ENCODE results near the gene RNF223.

The RNF223 gene

GRCh38 chr1:1050577-1051052 lies 23.5 kb downstream of the RNF223 start:
- no peak overlapping the region for H3K4me3 ChIP-seq (ENCODE audit: low read depth in 1 of 2, low read length in 2 of 2)
- H3K9ac ChIP-seq (ENCODE audit: low read length): no peak overlapping the region
- no peaks in the 10 kb centered on the region for H3K9me3 ChIP-seq (ENCODE audit: low read length)
- H3K27me3 ChIP-seq (ENCODE audit: control insufficient read depth in 1 of 2, insufficient read depth in 2 of 2, low read length in 2 of 2): no peaks in the 10 kb centered on the region
- H3K27ac ChIP-seq (ENCODE audit: low read depth, low read length): no peak overlapping the region
- no peaks in the 10 kb centered on the region for H3K4me1 ChIP-seq (ENCODE audit: insufficient read depth, low read length)
- H3K36me3 ChIP-seq (ENCODE audit: insufficient read depth, low read length): no peaks in the 10 kb centered on the region

- no peaks in the 10 kb centered on the region for H3K9me3 ChIP-seq (ENCODE audit: low read length)
- H3K27ac ChIP-seq (ENCODE audit: low read depth, low read length): no peak overlapping the region
- H3K4me3 ChIP-seq (ENCODE audit: low read depth in 1 of 2, low read length in 2 of 2): no peak overlapping the region
- H3K27me3 ChIP-seq (ENCODE audit: control insufficient read depth in 1 of 2, insufficient read depth in 2 of 2, low read length in 2 of 2): no peaks in the 10 kb centered on the region
- H3K9ac ChIP-seq (ENCODE audit: low read length): no peak overlapping the region
- H3K36me3 ChIP-seq (ENCODE audit: insufficient read depth, low read length): no peaks in the 10 kb centered on the region
- H3K4me1 ChIP-seq (ENCODE audit: insufficient read depth, low read length): no peaks in the 10 kb centered on the region
Observed at GRCh38 chr1:1049318-1050165, 24.6 kb downstream of the RNF223 start.

- no peaks in the 10 kb centered on the region for H3K9me3 ChIP-seq (ENCODE audit: low read length)
- H3K9ac ChIP-seq (ENCODE audit: low read length): no peak overlapping the region
- H3K27me3 ChIP-seq (ENCODE audit: control insufficient read depth in 1 of 2, insufficient read depth in 2 of 2, low read length in 2 of 2): no peaks in the 10 kb centered on the region
- H3K36me3 ChIP-seq (ENCODE audit: insufficient read depth, low read length): no peaks in the 10 kb centered on the region
- H3K4me3 ChIP-seq (ENCODE audit: low read depth in 1 of 2, low read length in 2 of 2): no peak overlapping the region
- H3K27ac ChIP-seq (ENCODE audit: low read depth, low read length): no peak overlapping the region
- no peaks in the 10 kb centered on the region for H3K4me1 ChIP-seq (ENCODE audit: insufficient read depth, low read length)
Observed at GRCh38 chr1:1048765-1049164, 25.3 kb downstream of the RNF223 start.

- H3K4me3 ChIP-seq (ENCODE audit: low read depth in 1 of 2, low read length in 2 of 2): no peak overlapping the region
- no peaks in the 10 kb centered on the region for H3K4me1 ChIP-seq (ENCODE audit: insufficient read depth, low read length)
- no peaks in the 10 kb centered on the region for H3K9me3 ChIP-seq (ENCODE audit: low read length)
- H3K27ac ChIP-seq (ENCODE audit: low read depth, low read length): no peak overlapping the region
- H3K36me3 ChIP-seq (ENCODE audit: insufficient read depth, low read length): no peaks in the 10 kb centered on the region
- H3K27me3 ChIP-seq (ENCODE audit: control insufficient read depth in 1 of 2, insufficient read depth in 2 of 2, low read length in 2 of 2): no peaks in the 10 kb centered on the region
- H3K9ac ChIP-seq (ENCODE audit: low read length): no peak overlapping the region
Observed at GRCh38 chr1:1047963-1048362, 26.1 kb downstream of the RNF223 start.

GRCh38 chr1:1047407-1047806 lies 26.7 kb downstream of the RNF223 start:
- H3K9me3 ChIP-seq (ENCODE audit: low read length): no peaks in the 10 kb centered on the region
- H3K36me3 ChIP-seq (ENCODE audit: insufficient read depth, low read length): no peaks in the 10 kb centered on the region
- no peak overlapping the region for H3K4me3 ChIP-seq (ENCODE audit: low read depth in 1 of 2, low read length in 2 of 2)
- no peak overlapping the region for H3K9ac ChIP-seq (ENCODE audit: low read length)
- H3K27ac ChIP-seq (ENCODE audit: low read depth, low read length): no peak overlapping the region
- no peaks in the 10 kb centered on the region for H3K4me1 ChIP-seq (ENCODE audit: insufficient read depth, low read length)
- H3K27me3 ChIP-seq (ENCODE audit: control insufficient read depth in 1 of 2, insufficient read depth in 2 of 2, low read length in 2 of 2): no peaks in the 10 kb centered on the region

GRCh38 chr1:1046767-1047166 lies 27.3 kb downstream of the RNF223 start:
- Histone ChIP-seq H3K27me3 (ENCODE audit: control insufficient read depth in 1 of 2, insufficient read depth in 2 of 2, low read length in 2 of 2) (no peaks in the 10 kb centered on the region), H3K9ac (ENCODE audit: low read length) (no peak overlapping the region), H3K9me3 (ENCODE audit: low read length) (no peaks in the 10 kb centered on the region), H3K27ac (ENCODE audit: low read depth, low read length) (no peak overlapping the region), H3K4me3 (ENCODE audit: low read depth in 1 of 2, low read length in 2 of 2) (no peak overlapping the region), H3K4me1 (ENCODE audit: insufficient read depth, low read length) (no peaks in the 10 kb centered on the region), H3K36me3 (ENCODE audit: insufficient read depth, low read length) (no peaks in the 10 kb centered on the region)

GRCh38 chr1:1046243-1046642 lies 27.9 kb downstream of the RNF223 start:
- no peaks in the 10 kb centered on the region for H3K9me3 ChIP-seq (ENCODE audit: low read length)
- no peaks in the 10 kb centered on the region for H3K36me3 ChIP-seq (ENCODE audit: insufficient read depth, low read length)
- no peaks in the 10 kb centered on the region for H3K27me3 ChIP-seq (ENCODE audit: control insufficient read depth in 1 of 2, insufficient read depth in 2 of 2, low read length in 2 of 2)
- H3K27ac ChIP-seq (ENCODE audit: low read depth, low read length): no peak overlapping the region
- no peak overlapping the region for H3K9ac ChIP-seq (ENCODE audit: low read length)
- no peak overlapping the region for H3K4me3 ChIP-seq (ENCODE audit: low read depth in 1 of 2, low read length in 2 of 2)
- no peaks in the 10 kb centered on the region for H3K4me1 ChIP-seq (ENCODE audit: insufficient read depth, low read length)

- Histone ChIP-seq H3K27ac (ENCODE audit: low read depth, low read length) (no peak overlapping the region), H3K36me3 (ENCODE audit: insufficient read depth, low read length) (no peaks in the 10 kb centered on the region), H3K4me1 (ENCODE audit: insufficient read depth, low read length) (peaks cover under 1% of the 10 kb centered on the region), H3K27me3 (ENCODE audit: control insufficient read depth in 1 of 2, insufficient read depth in 2 of 2, low read length in 2 of 2) (peaks cover 0 to 2% of the 10 kb centered on the region in 2 donors), H3K9me3 (ENCODE audit: low read length) (no peaks in the 10 kb centered on the region), H3K4me3 (ENCODE audit: low read depth in 1 of 2, low read length in 2 of 2) (no peak overlapping the region), H3K9ac (ENCODE audit: low read length) (no peak overlapping the region)
Observed at GRCh38 chr1:1045129-1045528, 29.0 kb downstream of the RNF223 start.

- Histone ChIP-seq H3K4me1 (ENCODE audit: insufficient read depth, low read length) (peaks cover 6% of the 10 kb centered on the region), H3K9me3 (ENCODE audit: low read length) (no peaks in the 10 kb centered on the region), H3K27ac (ENCODE audit: low read depth, low read length) (no peak overlapping the region), H3K36me3 (ENCODE audit: insufficient read depth, low read length) (no peaks in the 10 kb centered on the region), H3K27me3 (ENCODE audit: control insufficient read depth in 1 of 2, insufficient read depth in 2 of 2, low read length in 2 of 2) (peaks cover 0 to 7% of the 10 kb centered on the region in 2 donors), H3K4me3 (ENCODE audit: low read depth in 1 of 2, low read length in 2 of 2) (no peak overlapping the region), H3K9ac (ENCODE audit: low read length) (no peak overlapping the region)
Observed at GRCh38 chr1:1044455-1045078, 29.5 kb downstream of the RNF223 start.

- no peaks in the 10 kb centered on the region for H3K36me3 ChIP-seq (ENCODE audit: insufficient read depth, low read length)
Observed at GRCh38 chr1:1043921-1044320, 30.2 kb downstream of the RNF223 start.

GRCh38 chr1:1043411-1043810 lies 30.7 kb downstream of the RNF223 start:
- H3K36me3 ChIP-seq (ENCODE audit: insufficient read depth, low read length): no peaks in the 10 kb centered on the region
- H3K27ac ChIP-seq (ENCODE audit: low read depth, low read length): no peak overlapping the region
- peaks cover 0 to 7% of the 10 kb centered on the region in 2 donors for H3K27me3 ChIP-seq (ENCODE audit: control insufficient read depth in 1 of 2, insufficient read depth in 2 of 2, low read length in 2 of 2)
- no peak overlapping the region for H3K9ac ChIP-seq (ENCODE audit: low read length)
- H3K9me3 ChIP-seq (ENCODE audit: low read length): no peaks in the 10 kb centered on the region
- H3K4me3 ChIP-seq (ENCODE audit: low read depth in 1 of 2, low read length in 2 of 2): no peak overlapping the region
- peaks cover 6% of the 10 kb centered on the region for H3K4me1 ChIP-seq (ENCODE audit: insufficient read depth, low read length)

More at GRCh38 chr1:1043921-1044320, 30.2 kb downstream of the RNF223 start:
- H3K9ac ChIP-seq (ENCODE audit: low read length): no peak overlapping the region
- no peak overlapping the region for H3K27ac ChIP-seq (ENCODE audit: low read depth, low read length)
- H3K4me3 ChIP-seq (ENCODE audit: low read depth in 1 of 2, low read length in 2 of 2): no peak overlapping the region
- H3K4me1 ChIP-seq (ENCODE audit: insufficient read depth, low read length): peaks cover 6% of the 10 kb centered on the region
- no peaks in the 10 kb centered on the region for H3K9me3 ChIP-seq (ENCODE audit: low read length)
- H3K27me3 ChIP-seq (ENCODE audit: control insufficient read depth in 1 of 2, insufficient read depth in 2 of 2, low read length in 2 of 2): peaks cover 0 to 7% of the 10 kb centered on the region in 2 donors

All from muscle layer of colon (tissue), 2 donors.